CD4-positive, alpha-beta T cell treated with Interleukin-15 for 4 hours (primary cell): Measurements from ENCODE around the gene LRRC30.

Experiments used
- DNase-seq: peaks from one replicate; pipeline ENCODE4 v3.0.0-alpha.2; 2020; ENCODE audit warnings: low spot score

The LRRC30 gene

GRCh38 chr18:7237673-7238272 is 6.9 kb downstream of the LRRC30 start:
- no peak for DNase-seq

GRCh38 chr18:7242926-7243325 is 12.0 kb downstream of the LRRC30 start:
- no peak for DNase-seq

- DNase-seq: no peak
Observed at GRCh38 chr18:7248877-7249276, 18.0 kb downstream of the LRRC30 start.

- no peak for DNase-seq
Observed at GRCh38 chr18:7254163-7254562, 23.3 kb downstream of the LRRC30 start.

GRCh38 chr18:7255054-7255453 is 24.2 kb downstream of the LRRC30 start:
- DNase-seq: no peak

GRCh38 chr18:7255643-7256042 is 24.8 kb downstream of the LRRC30 start:
- no peak for DNase-seq

GRCh38 chr18:7256618-7257425 is 25.9 kb downstream of the LRRC30 start:
- DNase-seq: no peak

GRCh38 chr18:7257426-7257740 is 26.5 kb downstream of the LRRC30 start:
- no peak for DNase-seq

GRCh38 chr18:7259475-7259874 is 28.6 kb downstream of the LRRC30 start:
- no peak for DNase-seq

GRCh38 chr18:7261199-7261598 is 30.3 kb downstream of the LRRC30 start:
- DNase-seq: no peak

GRCh38 chr18:7267973-7268372 is 37.1 kb downstream of the LRRC30 start:
- no peak for DNase-seq

GRCh38 chr18:7269942-7270341 is 39.1 kb downstream of the LRRC30 start:
- DNase-seq: no peak

- no peak for DNase-seq
Observed at GRCh38 chr18:7272311-7273049, 41.6 kb downstream of the LRRC30 start.

GRCh38 chr18:7273301-7273921 is 42.5 kb downstream of the LRRC30 start:
- no peak for DNase-seq

GRCh38 chr18:7281579-7281978 is 50.7 kb downstream of the LRRC30 start:
- no peak for DNase-seq
